SK-N-SH treated with all-trans-retinoic acid at 6 μM for 48 hours (cell line): ENCODE data around the gene IFT43.

Source experiments
- ATAC-seq: fragments of 200-7000 bp; cut with Tn5 transposase; 3 replicates; pipeline ENCODE4 v1.9.1; 2020; ENCODE audit warnings: mild to moderate bottlenecking, moderate library complexity
- ARNTL ChIP-seq: fragments of 450-650 bp; formaldehyde crosslinking; IDR thresholded peaks from 2 replicates; pipeline ENCODE4 v1.5.0; 2020; ENCODE audit warnings: low read depth, mild to moderate bottlenecking, moderate library complexity, borderline replicate concordance
- BACH2 ChIP-seq: fragments of 250-450 bp; sonication (Bioruptor Pico); IDR thresholded peaks from 2 replicates; pipeline ENCODE4 v1.9.0; 2021; ENCODE audit warnings: mild to moderate bottlenecking, borderline replicate concordance
- CSDC2 ChIP-seq: fragments of 250-450 bp; sonication (Bioruptor Pico); IDR thresholded peaks from 2 replicates; pipeline ENCODE4 v1.5.0; 2020; ENCODE audit warnings: mild to moderate bottlenecking, moderate library complexity
- ESRRG ChIP-seq: fragments of 250-450 bp; sonication (Bioruptor Pico); IDR thresholded peaks from 2 replicates; pipeline ENCODE4 v1.6.1; 2021; ENCODE audit warnings: mild to moderate bottlenecking
- GLIS3 ChIP-seq: fragments of 250-450 bp; sonication (Bioruptor Pico); IDR thresholded peaks from 2 replicates; pipeline ENCODE4 v1.5.0; 2020; ENCODE audit warnings: mild to moderate bottlenecking, moderate library complexity
- ISL1 ChIP-seq: fragments of 250-450 bp; sonication (Bioruptor Pico); IDR thresholded peaks from 2 replicates; pipeline ENCODE4 v2.1.2; 2022; ENCODE audit warnings: mild to moderate bottlenecking, moderate library complexity
- OSR1 ChIP-seq: fragments of 250-450 bp; sonication (Bioruptor Pico); IDR thresholded peaks from 2 replicates; pipeline ENCODE4 v1.8.0; 2022; ENCODE audit warnings: moderate library complexity, mild to moderate bottlenecking, inconsistent platforms
- PATZ1 ChIP-seq: fragments of 250-450 bp; sonication (Bioruptor Pico); IDR thresholded peaks from 2 replicates; pipeline ENCODE4 v1.8.0; 2020; ENCODE audit warnings: mild to moderate bottlenecking, moderate library complexity, borderline replicate concordance
- PPARA ChIP-seq: fragments of 250-450 bp; sonication (Bioruptor Pico); IDR thresholded peaks from 2 replicates; pipeline ENCODE4 v1.5.0; 2020; ENCODE audit warnings: mild to moderate bottlenecking, borderline replicate concordance
- RARB ChIP-seq: fragments of 250-450 bp; sonication (Bioruptor Pico); IDR thresholded peaks from 2 replicates; pipeline ENCODE4 v1.8.0; 2021; ENCODE audit warnings: mild to moderate bottlenecking, moderate library complexity
- SNAI2 ChIP-seq: fragments of 250-450 bp; sonication (Bioruptor Pico); IDR thresholded peaks from 2 replicates; pipeline ENCODE4 v1.5.0; 2020; ENCODE audit warnings: mild to moderate bottlenecking, moderate library complexity
- TOX ChIP-seq: fragments of 250-450 bp; sonication (Bioruptor Pico); IDR thresholded peaks from 2 replicates; pipeline ENCODE4 v1.8.0; 2021; ENCODE audit warnings: mild to moderate bottlenecking, moderate library complexity, borderline replicate concordance
- TSHZ2 ChIP-seq: fragments of 250-450 bp; sonication (Bioruptor Pico); IDR thresholded peaks from 2 replicates; pipeline ENCODE4 v1.5.0; 2020; ENCODE audit warnings: mild to moderate bottlenecking, moderate library complexity
- ZC3H10 ChIP-seq: fragments of 250-450 bp; sonication (Bioruptor Pico); IDR thresholded peaks from 2 replicates; pipeline ENCODE4 v1.5.1; 2021; ENCODE audit warnings: mild to moderate bottlenecking, moderate library complexity
- ZFP3 ChIP-seq: fragments of 250-450 bp; sonication (Bioruptor Pico); IDR thresholded peaks from 2 replicates; pipeline ENCODE4 v1.5.0; 2020; ENCODE audit warnings: mild to moderate bottlenecking, moderate library complexity
- ZFP30 ChIP-seq: fragments of 450-650 bp; formaldehyde crosslinking; IDR thresholded peaks from 2 replicates; pipeline ENCODE4 v1.5.0; 2022; ENCODE audit warnings: mild to moderate bottlenecking, moderate library complexity
- ZNF565 ChIP-seq: fragments of 450-650 bp; formaldehyde crosslinking; conservative IDR thresholded peaks from 2 replicates; pipeline ENCODE4 v1.5.0; 2020; ENCODE audit warnings: low read depth, mild to moderate bottlenecking, moderate library complexity
- ZNF70 ChIP-seq: fragments of 450-650 bp; formaldehyde crosslinking; IDR thresholded peaks from 2 replicates; pipeline ENCODE4 v1.5.0; 2020; ENCODE audit warnings: mild to moderate bottlenecking, moderate library complexity
- ZNF8 ChIP-seq: fragments of 450-650 bp; formaldehyde crosslinking; IDR thresholded peaks from 2 replicates; pipeline ENCODE4 v1.5.0; 2020; ENCODE audit warnings: mild to moderate bottlenecking, moderate library complexity
- TF ChIP-seq, protein P1 (sequence below): fragments of 250-450 bp; sonication (Bioruptor Pico); IDR thresholded peaks from 2 replicates; pipeline ENCODE4 v1.8.0; 2021; ENCODE audit warnings: low read depth, mild to moderate bottlenecking, moderate library complexity, borderline replicate concordance
- TF ChIP-seq, protein P2 (sequence below): fragments of 250-450 bp; sonication (Bioruptor Pico); IDR thresholded peaks from 2 replicates; pipeline ENCODE4 v1.5.1; 2020; ENCODE audit warnings: low read depth, mild to moderate bottlenecking, moderate library complexity

Gene IFT43

GRCh38 chr14:76011930-76012329 is 26.4 kb downstream of the IFT43 start:
- TF ChIP-seq BACH2 (CRISPR knock-in tag) (no peak), ARNTL (CRISPR knock-in tag) (no peak), ZFP3 (CRISPR knock-in tag) (no peak), ISL1 (CRISPR knock-in tag) (no peak), ZC3H10 (no peak)
- TF ChIP-seq, protein P1, sequence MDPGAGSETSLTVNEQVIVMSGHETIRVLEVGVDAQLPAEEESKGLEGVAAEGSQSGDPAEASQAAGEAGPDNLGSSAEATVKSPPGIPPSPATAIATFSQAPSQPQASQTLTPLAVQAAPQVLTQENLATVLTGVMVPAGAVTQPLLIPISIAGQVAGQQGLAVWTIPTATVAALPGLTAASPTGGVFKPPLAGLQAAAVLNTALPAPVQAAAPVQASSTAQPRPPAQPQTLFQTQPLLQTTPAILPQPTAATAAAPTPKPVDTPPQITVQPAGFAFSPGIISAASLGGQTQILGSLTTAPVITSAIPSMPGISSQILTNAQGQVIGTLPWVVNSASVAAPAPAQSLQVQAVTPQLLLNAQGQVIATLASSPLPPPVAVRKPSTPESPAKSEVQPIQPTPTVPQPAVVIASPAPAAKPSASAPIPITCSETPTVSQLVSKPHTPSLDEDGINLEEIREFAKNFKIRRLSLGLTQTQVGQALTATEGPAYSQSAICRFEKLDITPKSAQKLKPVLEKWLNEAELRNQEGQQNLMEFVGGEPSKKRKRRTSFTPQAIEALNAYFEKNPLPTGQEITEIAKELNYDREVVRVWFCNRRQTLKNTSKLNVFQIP (CRISPR knock-in tag), result no peak

DNA sequence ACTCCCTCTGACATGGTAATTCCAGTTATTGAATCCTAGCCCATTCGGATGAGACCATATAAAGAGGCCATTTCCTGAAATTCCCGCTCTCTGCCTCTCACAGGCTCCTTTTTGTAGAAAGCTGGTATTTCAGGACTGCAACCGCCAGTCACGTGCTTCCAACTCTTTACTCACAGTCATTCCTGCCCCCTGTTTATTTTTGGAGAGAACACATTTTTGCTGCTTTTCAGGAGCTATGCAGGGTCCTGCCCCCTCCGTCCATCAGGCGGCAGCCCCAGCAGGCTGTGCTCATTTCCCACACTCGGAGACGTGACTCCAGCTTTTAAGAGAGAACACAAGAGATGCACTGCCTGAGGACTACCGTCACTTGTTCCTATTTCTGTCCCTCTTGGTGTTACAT is 26.8 kb downstream of the IFT43 start:
- ATAC-seq, result no peak
- TF ChIP-seq ZNF70 (CRISPR knock-in tag) (no peak), PATZ1 (CRISPR knock-in tag) (no peak), ZFP3 (CRISPR knock-in tag) (no peak)
- TF ChIP-seq, all 23 proteins: peak for 0

More at GRCh38 chr14:76011930-76012329, 26.4 kb downstream of the IFT43 start:
- no peak for ATAC-seq

GRCh38 chr14:76015191-76015590 is 29.6 kb downstream of the IFT43 start:
- no peak for TF ChIP-seq PATZ1 (CRISPR knock-in tag)
- TF ChIP-seq ZNF565 (CRISPR knock-in tag), result no peak
- TF ChIP-seq ZFP3 (CRISPR knock-in tag), result no peak
- TF ChIP-seq PPARA (CRISPR knock-in tag), result no peak
- no peak for TF ChIP-seq OSR1 (CRISPR knock-in tag)
- TF ChIP-seq ZNF70 (CRISPR knock-in tag), result no peak
- TF ChIP-seq BACH2 (CRISPR knock-in tag), result no peak
- no peak for TF ChIP-seq TOX (CRISPR knock-in tag)
- TF ChIP-seq TSHZ2 (CRISPR knock-in tag), result no peak
- TF ChIP-seq, protein P1 (CRISPR knock-in tag), result no peak
- no peak for TF ChIP-seq ZC3H10
- TF ChIP-seq, protein P2, sequence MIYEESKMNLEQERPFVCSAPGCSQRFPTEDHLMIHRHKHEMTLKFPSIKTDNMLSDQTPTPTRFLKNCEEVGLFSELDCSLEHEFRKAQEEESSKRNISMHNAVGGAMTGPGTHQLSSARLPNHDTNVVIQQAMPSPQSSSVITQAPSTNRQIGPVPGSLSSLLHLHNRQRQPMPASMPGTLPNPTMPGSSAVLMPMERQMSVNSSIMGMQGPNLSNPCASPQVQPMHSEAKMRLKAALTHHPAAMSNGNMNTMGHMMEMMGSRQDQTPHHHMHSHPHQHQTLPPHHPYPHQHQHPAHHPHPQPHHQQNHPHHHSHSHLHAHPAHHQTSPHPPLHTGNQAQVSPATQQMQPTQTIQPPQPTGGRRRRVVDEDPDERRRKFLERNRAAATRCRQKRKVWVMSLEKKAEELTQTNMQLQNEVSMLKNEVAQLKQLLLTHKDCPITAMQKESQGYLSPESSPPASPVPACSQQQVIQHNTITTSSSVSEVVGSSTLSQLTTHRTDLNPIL (CRISPR knock-in tag), result no peak
- no peak for TF ChIP-seq GLIS3
- no peak for TF ChIP-seq CSDC2
- no peak for TF ChIP-seq ARNTL (CRISPR knock-in tag)
- TF ChIP-seq ZFP30 (CRISPR knock-in tag), result no peak
- no peak for TF ChIP-seq RARB (CRISPR knock-in tag)
- TF ChIP-seq ZNF8 (CRISPR knock-in tag), result no peak
- TF ChIP-seq ESRRG (CRISPR knock-in tag), result no peak
- no peak for TF ChIP-seq SNAI2 (CRISPR knock-in tag)
- no peak for ATAC-seq
